Spleen (tissue), 11 donors: ENCODE results near the gene ADAMTSL3. TPM values are rescaled to one million over a fixed set of nuclear protein-coding genes. Genes with fewer than 3 reads are reported as not detected.

Experiments
- DNase-seq: peaks from one replicate; pipeline ENCODE4 v3.0.0-alpha.2; 2020
- H3K27ac ChIP-seq, 8 donors: fragments of 200-600 bp; sonication (generic) in 7 of 8; 1 replicate in 4 of 8; 2 replicates in 4 of 8; pipeline versions ENCODE4 v1.5.0 to v1.8.0; 2016 to 2021; ENCODE audit warnings: inconsistent platforms in 4 of 8, mild to moderate bottlenecking in 4 of 8, moderate library complexity in 1 of 8
- H3K27me3 ChIP-seq, 7 donors: fragments of 200-600 bp; sonication (generic) in 6 of 7; replicated peaks in 1 of 7; 1 replicate in 4 of 7; 2 replicates in 3 of 7; pipeline versions ENCODE4 v1.5.0 to v1.8.0; 2016 to 2021; ENCODE audit warnings: inconsistent platforms in 3 of 7, mild to moderate bottlenecking in 1 of 7
- H3K36me3 ChIP-seq, 6 donors: fragments of 200-600 bp; sonication (generic) in 5 of 6; 1 replicate in 4 of 6; 2 replicates in 2 of 6; pipeline versions ENCODE4 v1.5.0 to v1.8.0; 2016 to 2021; ENCODE audit warnings: inconsistent platforms in 2 of 6
- H3K4me1 ChIP-seq, 6 donors: fragments of 200-600 bp; sonication (generic) in 5 of 6; 1 replicate in 3 of 6; 2 replicates in 3 of 6; pipeline versions ENCODE4 v1.5.0 to v1.8.0; 2016 to 2021; ENCODE audit warnings: inconsistent platforms in 3 of 6
- H3K4me3 ChIP-seq, 8 donors: fragments of 200-600 bp; sonication (generic) in 7 of 8; 1 replicate in 4 of 8; 2 replicates in 4 of 8; pipeline versions ENCODE4 v1.5.0 to v1.8.0; 2016 to 2021; ENCODE audit warnings: inconsistent platforms in 4 of 8, mild to moderate bottlenecking in 4 of 8, moderate library complexity in 2 of 8
- H3K9me3 ChIP-seq, 8 donors: fragments of 200-600 bp; sonication (generic) in 7 of 8; 1 replicate in 4 of 8; 2 replicates in 4 of 8; pipeline versions ENCODE4 v1.5.0 to v1.8.0; 2016 to 2021; ENCODE audit warnings: inconsistent platforms in 4 of 8
- CTCF ChIP-seq, 11 experiments: fragments of 200-600 bp in 7 of 11; fragments of 450-650 bp in 4 of 11; sonication (generic) in 4 of 11; IDR thresholded peaks in 8 of 11; conservative IDR thresholded peaks in 3 of 11; 1 replicate in 7 of 11; 2 replicates in 4 of 11; pipeline versions ENCODE4 v1.4.0 to v1.8.0; 2016 to 2021; ENCODE audit warnings: antibody characterized with exemption in 11 of 11, inconsistent platforms in 4 of 11, mild to moderate bottlenecking in 1 of 11
- POLR2A ChIP-seq, 3 donors: fragments of 450-650 bp; IDR thresholded peaks; one replicate each; pipeline ENCODE4 v1.5.1; 2017; ENCODE audit warnings: antibody characterized with exemption in 3 of 3, mild to moderate bottlenecking in 1 of 3
- POLR2AphosphoS5 ChIP-seq, 3 donors: sonication (generic); formaldehyde crosslinking; IDR thresholded peaks; one replicate each; pipeline ENCODE4 v1.5.1; 2017; ENCODE audit warnings: antibody characterized with exemption in 3 of 3
- WGBS, 5 donors: extraction: QIAGEN DNeasy Blood & Tissue Kit in 3 of 5; methylation state at CpG; one replicate each; pipeline versions ENCODE4 v1.1.5 to v1.1.7; 2013 to 2018; 5-methylcytosine and 5-hydroxymethylcytosine counted together
- intact Hi-C: fragments of 100-400 bp; cut with DNase I; formaldehyde crosslinking; loops from one replicate; pipeline ENCODE4 v1.15.0; 2023; ENCODE audit warnings: low total_unique reads
- polyA plus RNA-seq, 3 donors: library from polyadenylated mRNA; stranded (reverse); fragments of 200-250 nt; gene quantifications; one replicate each; pipeline ENCODE4 v1.2.1, GENCODE V29; 2013
- total RNA-seq, 7 donors: library from RNA; depleted of rRNA in 3 of 7; stranded (reverse); fragments of >200 nt in 3 of 7; fragmentation: NEBNext Ultra II Directional in 4 of 7; extraction: Animal tissue kit (Norgen Biotek cat#: 25700) in 4 of 7; gene quantifications; one replicate each; pipeline versions ENCODE4 v1.1.0 to v1.2.1, GENCODE V29; 2016 to 2021
- donor health status: healthy with polysubstance abuse.
- donor health status: DM: no; HTN: no; CAD: no; lungs with moderate emphysema.
- donor health status: DM: no; HTN: no; CAD: no.
- donor health status: Bipolar disorder and iron deficiency.
- donor health status: healthy.
- donor health status: DM: no; HTN: no; CAD: no.
- donor health status: DM: yes; HTN: yes; CAD: no.

The ADAMTSL3 gene
- total and polyA plus RNA-seq, 10 donors = 0.09 to 5.7 (median 2.9) TPM

- Histone ChIP-seq H3K9me3 (peaks cover 0 to 6% (median 0%) of the 10 kb centered on the region in 8 donors), H3K27me3 (no peaks in the 10 kb centered on the region), H3K36me3 (no peaks in the 10 kb centered on the region), H3K4me1 (no peaks in the 10 kb centered on the region), H3K27ac (no peak overlapping the region), H3K4me3 (no peak overlapping the region)
- intact Hi-C loops = no loop called here
- DNase-seq = no peak
- 66 to 80% (median 78%) methylated on average over 3 of the region's 3 CpGs for WGBS, 5 donors
- TF ChIP-seq POLR2AphosphoS5 (IDR thresholded peaks at IDR 0.05) (no peak), POLR2A (IDR thresholded peaks at IDR 0.05) (no peak), CTCF (IDR thresholded peaks at IDR 0.05 in 8 of 11, conservative IDR thresholded peaks at IDR 0.05 in 3 of 11) (no peak)
Observed at GRCh38 chr15:83665480-83665879, 11.6 kb downstream of the ADAMTSL3 start.

- WGBS, 5 donors = 83 to 94% (median 86%) methylated on average over 1 of the region's 1 CpG
- H3K27ac ChIP-seq = no peak overlapping the region
- DNase-seq = no peak
- intact Hi-C loops = no loop called here
- no peaks in the 10 kb centered on the region for H3K27me3 ChIP-seq
- no peak for TF ChIP-seq CTCF (IDR thresholded peaks at IDR 0.05 in 8 of 11, conservative IDR thresholded peaks at IDR 0.05 in 3 of 11)
- TF ChIP-seq POLR2AphosphoS5 (IDR thresholded peaks at IDR 0.05) = no peak
- TF ChIP-seq POLR2A (IDR thresholded peaks at IDR 0.05) = no peak
- no peaks in the 10 kb centered on the region for H3K4me1 ChIP-seq
- peaks cover 0 to 17% (median 7%) of the 10 kb centered on the region in 8 donors for H3K9me3 ChIP-seq
- H3K4me3 ChIP-seq = no peak overlapping the region
- no peaks in the 10 kb centered on the region for H3K36me3 ChIP-seq
Observed at GRCh38 chr15:83670672-83671229, 16.8 kb downstream of the ADAMTSL3 start.

GRCh38 chr15:83671603-83672002 lies 17.7 kb downstream of the ADAMTSL3 start:
- H3K4me3 ChIP-seq = no peak overlapping the region
- H3K9me3 ChIP-seq = peaks cover 0 to 18% (median 11%) of the 10 kb centered on the region in 8 donors
- 79 to 89% (median 83%) methylated on average over 2 of the region's 2 CpGs for WGBS, 5 donors
- no peaks in the 10 kb centered on the region for H3K27me3 ChIP-seq
- no peaks in the 10 kb centered on the region for H3K4me1 ChIP-seq
- intact Hi-C loops = no loop called here
- H3K27ac ChIP-seq = no peak overlapping the region
- no peaks in the 10 kb centered on the region for H3K36me3 ChIP-seq
- TF ChIP-seq POLR2AphosphoS5 (IDR thresholded peaks at IDR 0.05) = no peak
- TF ChIP-seq POLR2A (IDR thresholded peaks at IDR 0.05) = no peak
- TF ChIP-seq CTCF (IDR thresholded peaks at IDR 0.05 in 8 of 11, conservative IDR thresholded peaks at IDR 0.05 in 3 of 11) = no peak
- DNase-seq = no peak

GRCh38 chr15:83673385-83673784 lies 19.5 kb downstream of the ADAMTSL3 start:
- H3K4me1 ChIP-seq = no peaks in the 10 kb centered on the region
- 59 to 83% (median 67%) methylated on average over 1 of the region's 1 CpG for WGBS, 5 donors
- TF ChIP-seq POLR2AphosphoS5 (IDR thresholded peaks at IDR 0.05) = no peak
- TF ChIP-seq POLR2A (IDR thresholded peaks at IDR 0.05) = no peak
- TF ChIP-seq CTCF (IDR thresholded peaks at IDR 0.05 in 8 of 11, conservative IDR thresholded peaks at IDR 0.05 in 3 of 11) = no peak

More at GRCh38 chr15:83673385-83673784, 19.5 kb downstream of the ADAMTSL3 start:
- no peak overlapping the region for H3K4me3 ChIP-seq
- H3K9me3 ChIP-seq = peaks cover 0 to 19% (median 11%) of the 10 kb centered on the region in 8 donors
- no peak for DNase-seq
- no peaks in the 10 kb centered on the region for H3K36me3 ChIP-seq
- no peak overlapping the region for H3K27ac ChIP-seq
- intact Hi-C loops = no loop called here
- H3K27me3 ChIP-seq = no peaks in the 10 kb centered on the region
